Muscle of back (tissue), 13 donors: ENCODE measurements around the gene XPO5. TPM values are rescaled to one million over a fixed set of nuclear protein-coding genes. Genes with fewer than 3 reads are reported as not detected.
A peak's percentile ranks its signal among the peaks of the same experiment; 100 is the strongest.

Source experiments
- DNase-seq, 3 donors: peaks; one replicate each; pipeline versions ENCODE4 v3.0.0 to v3.0.0-alpha.2; 2013
- long read RNA-seq, 9 donors: transcript quantifications; one replicate each; lab custom pipeline, GENCODE V29; 2026
- polyA plus RNA-seq, 10 donors: library from polyadenylated mRNA; unstranded; fragments of 120-200 nt; gene quantifications; one replicate each; pipeline ENCODE4 v1.2.1, GENCODE V29; 2013; ENCODE audit not compliant: insufficient read length in 10 of 10

Gene XPO5
- 10 to 100 TPM; 19.8 to 37.0 (median 28.1) TPM for polyA plus RNA-seq
- long read RNA-seq, donor 1: 0 reads
- long read RNA-seq, donor 2, full-length matches to known transcripts: 5 of 5 reads
- long read RNA-seq, donor 2, partial matches to known transcripts: 0 of 5 reads
- long read RNA-seq, donor 2, other reads (novel, unspliced or antisense): 0 of 5 reads
- long read RNA-seq, donor 3: 0 reads
- long read RNA-seq, donor 4, full-length matches to known transcripts: 1 of 1 reads
- long read RNA-seq, donor 4, partial matches to known transcripts: 0 of 1 reads
- long read RNA-seq, donor 4, other reads (novel, unspliced or antisense): 0 of 1 reads
- long read RNA-seq, donor 5, full-length matches to known transcripts: 3 of 3 reads
- long read RNA-seq, donor 5, partial matches to known transcripts: 0 of 3 reads
- long read RNA-seq, donor 5, other reads (novel, unspliced or antisense): 0 of 3 reads
- long read RNA-seq, donor 6, full-length matches to known transcripts: 3 of 3 reads
- long read RNA-seq, donor 6, partial matches to known transcripts: 0 of 3 reads
- long read RNA-seq, donor 6, other reads (novel, unspliced or antisense): 0 of 3 reads
- long read RNA-seq, donor 7: 0 reads
- long read RNA-seq, donor 8, full-length matches to known transcripts: 1 of 1 reads
- long read RNA-seq, donor 8, partial matches to known transcripts: 0 of 1 reads
- long read RNA-seq, donor 8, other reads (novel, unspliced or antisense): 0 of 1 reads
- long read RNA-seq, donor 9: 0 reads

GRCh38 chr6:43575772-43576551 is at the start of gene XPO5, which contains the start of gene POLH:
XPO5 (minus strand) TSS chr6:43576038; CDS start chr6:43575864, 174 bp downstream.
POLH (plus strand) TSS chr6:43576185; CDS start chr6:43582320, 6,135 bp downstream.
- peak; percentile 93 to 97 (median 95) for DNase-seq

- no peak for DNase-seq
Observed at GRCh38 chr6:43625393-43625992, 49.7 kb upstream of the XPO5 start.

- DNase-seq: no peak
Observed at GRCh38 chr6:43624786-43625288, 49.0 kb upstream of the XPO5 start.

GRCh38 chr6:43623880-43624785 is 48.3 kb upstream of the XPO5 start:
- no peak for DNase-seq

- no peak for DNase-seq
Observed at GRCh38 chr6:43622541-43622940, 46.7 kb upstream of the XPO5 start.

GRCh38 chr6:43621836-43622180 is 46.0 kb upstream of the XPO5 start:
- no peak for DNase-seq

GRCh38 chr6:43621078-43621835 is 45.4 kb upstream of the XPO5 start:
- no peak for DNase-seq

GRCh38 chr6:43616725-43617472 is 41.1 kb upstream of the XPO5 start:
- no peak for DNase-seq

GRCh38 chr6:43614396-43614730 is 38.5 kb upstream of the XPO5 start:
- no peak for DNase-seq

GRCh38 chr6:43613721-43614395 is 38.0 kb upstream of the XPO5 start:
- DNase-seq: no peak

- no peak for DNase-seq
Observed at GRCh38 chr6:43610431-43610830, 34.6 kb upstream of the XPO5 start.

GRCh38 chr6:43609402-43609801 is 33.6 kb upstream of the XPO5 start:
- no peak for DNase-seq

- no peak for DNase-seq
Observed at GRCh38 chr6:43608807-43609206, 33.0 kb upstream of the XPO5 start.

- peak; percentile 54 to 80 (median 66) for DNase-seq
Observed at GRCh38 chr6:43608310-43608763, 32.5 kb upstream of the XPO5 start.

- DNase-seq: no peak
Observed at GRCh38 chr6:43606019-43606418, 30.2 kb upstream of the XPO5 start.

GRCh38 chr6:43604174-43604573 is 28.3 kb upstream of the XPO5 start:
- peak in 1 of 3 donors; percentile 20 for DNase-seq

- no peak for DNase-seq
Observed at GRCh38 chr6:43600595-43600994, 24.8 kb upstream of the XPO5 start.

- DNase-seq: no peak
Observed at GRCh38 chr6:43593938-43594337, 18.1 kb upstream of the XPO5 start.
